Medulla oblongata (tissue), 1 donor: ENCODE results near the gene LDLRAD4.

Source experiments
- DNase-seq: peaks from one replicate; pipeline ENCODE4 v3.0.0-alpha.2; 2015; ENCODE audit errors: extremely low spot score

LDLRAD4 gene

DNA sequence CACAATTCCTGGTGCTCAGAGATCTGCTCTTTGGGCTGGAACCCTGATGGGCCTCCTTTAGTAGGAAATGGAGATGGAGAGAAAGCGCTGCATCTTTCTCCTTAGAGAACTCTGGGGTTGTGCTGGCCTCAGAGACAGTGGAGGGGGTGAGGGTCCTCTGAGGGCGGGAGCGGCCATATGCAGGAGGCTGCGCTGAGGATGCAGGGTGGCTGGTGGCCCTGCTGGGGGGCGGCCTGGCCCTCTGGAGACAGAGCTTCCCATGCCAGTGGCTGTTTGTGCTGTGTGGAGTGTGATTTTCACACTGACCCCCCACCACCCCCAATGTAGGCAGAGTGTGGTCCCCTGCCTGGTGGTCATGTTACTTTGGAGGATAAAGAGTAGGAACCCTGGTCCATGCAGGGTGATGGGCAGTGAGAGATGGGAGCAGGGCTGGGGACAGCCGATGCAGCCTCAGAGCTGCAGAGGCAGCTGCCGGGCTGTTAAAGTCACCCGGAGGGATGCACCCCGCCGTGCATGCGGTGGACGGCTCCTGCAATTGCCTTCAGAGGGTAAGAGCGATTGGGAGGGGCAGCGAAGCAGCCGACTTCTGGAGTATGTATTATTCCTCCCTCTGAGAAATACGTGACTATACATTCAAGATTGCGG is 313.2 kb downstream of the LDLRAD4 start:
- DNase-seq = no peak

DNA sequence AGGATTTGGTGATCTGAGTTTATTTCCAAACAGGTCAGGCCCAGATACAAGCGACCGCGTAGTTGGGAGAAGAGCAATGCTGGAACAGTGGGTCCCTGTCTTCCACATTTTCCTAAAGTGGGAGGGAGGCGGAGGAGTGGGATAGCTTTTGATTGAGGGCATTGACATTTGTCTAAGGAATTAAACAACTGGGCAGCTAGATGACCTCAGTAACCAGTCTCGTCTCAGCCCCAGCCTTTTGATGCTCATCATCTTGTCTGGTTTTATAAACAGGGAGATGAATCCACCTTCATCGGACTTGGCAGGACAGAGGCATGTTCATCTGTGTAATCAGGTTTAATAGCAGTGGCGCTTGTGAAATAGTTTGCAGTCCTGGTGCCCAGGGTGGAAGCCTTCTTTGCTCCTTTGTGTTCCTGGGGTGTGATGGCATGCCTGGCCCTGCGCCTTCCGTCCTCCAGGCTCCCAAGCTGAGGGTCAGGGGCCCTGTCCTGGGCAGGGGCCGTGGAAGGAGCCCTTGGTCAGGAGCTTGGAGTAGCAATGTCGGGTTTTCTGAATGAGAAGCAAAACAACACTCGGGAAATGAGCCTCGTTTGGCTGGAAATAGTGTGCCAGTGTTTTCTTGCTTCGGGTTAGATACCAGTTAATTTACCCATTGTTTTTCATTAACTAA is 314.0 kb downstream of the LDLRAD4 start:
- no peak for DNase-seq

DNA sequence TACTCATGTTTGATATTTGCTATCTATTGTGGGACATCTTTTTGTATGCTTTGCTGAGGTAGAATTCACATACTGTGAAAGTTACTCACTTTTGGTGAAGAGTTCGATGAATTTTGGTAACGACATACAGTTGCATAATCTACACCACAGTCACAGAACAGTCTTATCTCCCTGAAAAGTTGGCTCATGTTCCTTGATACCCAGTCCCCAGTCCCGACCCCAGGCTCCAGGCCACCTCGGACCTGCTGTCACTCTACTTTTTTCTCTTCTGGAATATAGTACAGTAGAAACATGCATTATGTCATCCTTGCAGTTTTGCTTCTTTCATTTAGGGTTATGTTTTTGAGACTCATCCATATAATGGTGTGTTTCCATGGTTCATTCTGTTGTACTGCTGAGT is 316.1 kb downstream of the LDLRAD4 start:
- DNase-seq = no peak

DNA sequence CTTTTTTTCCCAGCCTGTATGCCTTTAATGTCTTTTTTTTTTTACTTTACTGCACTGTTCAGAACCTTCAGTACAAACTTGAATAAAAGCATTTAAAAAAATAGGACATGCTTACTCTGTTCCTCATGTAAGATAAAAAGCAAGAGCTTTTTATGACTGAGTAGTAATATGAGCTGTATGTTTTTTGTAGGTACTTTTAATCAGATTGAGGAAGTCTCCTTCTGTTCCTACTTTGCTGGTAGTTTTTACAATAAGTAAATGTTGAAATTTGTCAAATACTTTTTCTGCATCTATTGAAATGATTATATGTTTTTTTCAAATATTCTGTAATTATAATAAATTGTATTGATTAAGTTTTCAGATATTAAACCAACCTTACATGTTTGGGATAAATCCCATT is 318.0 kb downstream of the LDLRAD4 start:
- DNase-seq = no peak

DNA sequence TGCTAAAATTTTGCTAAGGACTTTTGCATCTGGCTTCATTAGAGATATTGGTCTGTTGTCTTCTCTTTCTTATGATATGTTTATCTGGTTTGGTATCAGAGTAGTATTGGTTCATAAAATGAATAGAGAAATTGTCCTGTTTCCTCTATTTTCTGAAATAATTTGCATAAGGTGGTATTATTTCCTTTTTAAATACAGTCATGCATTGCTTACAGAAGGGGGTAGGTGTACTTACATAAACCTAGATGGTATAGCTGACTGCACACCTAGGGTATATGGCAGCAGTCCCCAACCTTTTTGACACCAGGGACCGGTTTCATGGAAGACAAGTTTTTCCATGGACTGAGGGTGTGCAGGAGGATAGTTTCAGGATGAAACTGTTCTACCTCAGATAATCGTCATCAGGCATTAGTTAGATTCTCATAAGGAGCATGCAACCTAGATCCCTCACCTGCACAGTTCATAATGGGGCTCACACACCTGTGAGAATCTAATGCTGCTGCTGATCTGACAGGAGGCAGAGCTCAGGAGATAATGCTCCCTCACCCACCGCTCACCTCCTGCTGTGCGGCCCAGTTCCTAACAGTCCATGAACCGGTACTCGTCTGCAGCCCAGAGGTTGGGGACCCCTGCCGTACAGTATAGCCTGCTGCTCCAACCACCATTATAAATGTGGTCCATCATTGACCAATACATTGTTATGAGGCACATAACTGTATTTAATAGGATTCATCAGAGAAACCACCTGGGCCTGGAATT is 318.6 kb downstream of the LDLRAD4 start:
- no peak for DNase-seq

DNA sequence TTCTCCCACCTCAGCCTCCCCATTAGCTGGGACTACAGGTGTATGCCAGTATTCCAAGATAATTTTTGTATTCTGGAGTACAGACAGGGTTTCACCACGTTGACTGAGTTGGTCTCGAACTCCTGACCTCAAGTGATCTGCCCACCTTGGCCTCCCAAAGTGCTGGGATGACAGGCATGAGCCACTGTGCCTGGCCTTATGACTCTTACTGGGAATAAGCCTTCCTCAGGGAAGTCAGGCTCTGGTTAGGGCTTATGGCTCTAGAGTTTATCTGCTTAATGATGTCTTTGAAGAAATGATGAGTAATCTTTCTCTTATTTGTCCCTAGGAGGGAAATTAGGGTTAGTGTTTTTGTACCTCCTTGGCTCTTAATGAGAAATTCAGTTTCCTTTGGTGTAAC is 320.1 kb downstream of the LDLRAD4 start:
- DNase-seq = no peak

DNA sequence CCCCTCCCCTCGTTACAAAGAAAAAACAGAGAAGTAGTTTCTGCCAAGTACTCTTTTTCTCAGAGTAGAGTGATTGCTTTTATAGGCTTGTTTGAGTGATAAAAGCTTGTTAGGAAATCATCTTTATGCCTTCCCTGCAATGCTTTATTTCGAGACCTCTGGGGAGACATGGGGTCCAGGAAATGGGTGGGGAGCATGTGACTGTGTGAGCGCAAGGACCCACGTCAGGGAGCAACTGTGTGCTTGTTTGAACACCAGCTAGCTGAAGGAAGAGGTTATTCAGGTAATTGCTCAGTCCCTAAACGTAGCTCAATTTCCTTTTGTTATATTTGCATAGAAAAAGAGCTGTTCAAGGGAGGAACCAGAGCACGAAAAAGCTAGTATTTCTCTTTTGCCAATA is 320.5 kb downstream of the LDLRAD4 start:
- DNase-seq = peak; percentile 59

DNA sequence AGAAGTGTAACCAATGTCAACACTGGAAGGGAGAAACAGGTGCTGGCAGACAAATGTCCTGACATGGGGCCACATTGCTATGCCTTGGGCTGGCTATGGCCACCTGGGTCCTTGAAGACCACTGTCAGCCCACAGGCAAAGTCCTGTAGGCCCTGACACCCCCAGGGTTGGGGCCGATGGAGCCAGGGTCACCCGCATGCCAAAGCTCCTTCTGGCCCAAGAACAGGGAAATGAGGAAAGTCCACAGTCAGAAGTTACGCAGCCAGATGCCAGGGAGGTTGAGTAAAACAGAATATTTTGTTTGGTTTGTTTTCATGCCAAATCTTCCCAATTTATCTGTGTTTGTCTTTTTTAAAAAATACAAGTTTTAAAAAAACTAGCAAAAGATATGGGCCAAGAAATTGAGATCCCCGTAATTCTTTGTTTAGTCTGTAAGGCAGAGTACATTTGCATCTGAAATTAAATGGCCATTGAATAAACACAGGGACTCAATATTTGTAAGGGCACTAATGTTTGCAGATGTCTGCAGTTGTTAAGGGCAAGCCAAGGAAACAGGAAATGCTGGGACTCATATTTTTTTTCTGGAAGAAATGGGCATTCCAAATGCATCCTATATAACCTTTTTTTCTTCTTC is 321.4 kb downstream of the LDLRAD4 start:
- no peak for DNase-seq

DNA sequence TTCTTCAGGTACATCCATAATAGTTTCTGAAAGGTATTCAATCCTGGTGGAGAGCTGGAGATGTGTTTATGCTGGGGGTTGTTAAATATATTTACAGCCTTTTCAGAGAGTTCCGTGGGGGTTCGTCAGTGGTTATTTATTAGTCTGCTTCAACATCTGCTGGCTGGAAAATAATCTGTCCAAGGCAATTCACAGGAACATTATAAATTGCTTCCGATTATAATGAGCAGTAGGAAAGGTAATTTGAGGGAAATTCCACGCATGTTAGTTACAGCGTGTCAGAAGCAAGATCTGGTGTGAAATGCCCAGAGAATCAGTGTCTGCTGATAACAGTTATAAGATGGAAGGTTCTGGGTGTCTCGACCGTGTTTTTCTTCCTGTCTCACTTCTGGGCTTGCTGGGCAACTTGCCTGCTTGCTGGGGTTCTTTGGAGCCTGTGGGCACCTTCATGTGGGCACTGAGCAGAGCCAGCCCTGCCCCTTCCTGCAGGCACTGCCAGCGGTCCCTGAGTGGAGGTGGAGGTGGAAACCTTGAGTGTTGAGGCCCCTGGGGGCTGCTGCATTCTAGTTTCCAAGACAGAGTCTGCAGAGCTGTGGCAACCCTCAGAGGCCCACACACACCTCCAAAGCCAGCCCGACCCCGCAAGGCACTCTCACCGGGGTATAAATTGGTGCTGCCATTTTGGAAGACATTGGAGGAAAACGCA is 322.1 kb downstream of the LDLRAD4 start:
- no peak for DNase-seq

DNA sequence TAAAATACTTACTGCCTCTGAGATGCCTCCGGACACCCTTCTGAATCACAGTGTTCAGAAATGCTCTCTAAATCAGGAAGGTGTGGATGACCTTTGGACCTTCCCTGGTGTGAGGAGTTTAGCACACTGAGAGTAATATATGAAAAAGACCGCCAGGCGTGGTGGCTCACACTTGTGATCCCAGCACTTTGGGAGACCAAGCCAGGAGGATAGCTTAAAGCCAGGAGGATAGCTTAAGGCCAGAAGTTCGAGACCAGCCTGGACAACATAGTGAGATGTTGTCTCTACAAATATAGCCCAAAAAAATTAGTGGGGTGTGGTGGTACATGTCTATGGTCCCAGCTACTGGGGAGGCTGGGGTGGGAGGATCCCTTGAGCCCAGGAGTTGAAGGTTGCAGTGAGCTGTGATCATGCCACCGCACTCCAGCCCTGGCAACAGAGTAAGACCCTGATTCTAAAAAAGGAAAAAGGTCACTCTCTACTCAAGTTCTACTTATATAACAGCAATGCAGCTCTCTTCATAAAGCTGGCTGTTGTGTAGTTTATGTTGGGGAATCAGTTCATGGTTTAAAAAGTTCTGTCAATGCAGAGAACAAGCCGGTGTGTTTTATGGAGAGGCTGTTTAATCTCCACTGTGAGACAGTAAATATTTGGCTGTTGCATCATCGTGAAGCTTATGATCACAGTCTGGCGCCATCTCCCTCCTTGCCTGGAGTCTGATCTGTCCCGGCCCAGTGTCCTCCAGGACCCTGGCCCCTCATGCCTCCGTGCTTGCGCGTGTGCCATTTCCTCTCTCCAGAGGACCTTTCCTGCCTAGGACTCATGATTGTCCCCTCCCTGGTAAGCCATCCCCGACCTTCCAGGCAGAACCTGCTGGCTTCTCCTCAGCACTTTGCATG is 323.3 kb downstream of the LDLRAD4 start:
- no peak for DNase-seq

DNA sequence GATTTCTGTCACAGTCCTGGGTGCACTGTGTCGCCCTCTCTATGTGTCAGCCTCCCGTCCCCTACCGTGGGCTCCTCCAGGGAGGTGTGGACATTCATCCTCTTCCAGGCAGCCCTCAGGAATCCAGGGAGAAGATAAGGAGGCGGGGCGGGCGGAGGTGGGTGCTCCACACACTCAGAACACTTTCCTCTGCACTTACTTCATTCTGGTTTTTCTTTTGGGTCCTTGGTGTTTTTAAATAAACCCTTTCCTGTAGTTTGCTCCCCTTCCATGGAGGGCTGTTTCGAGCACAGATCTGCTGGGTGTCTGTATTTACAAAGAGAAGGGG is 323.9 kb downstream of the LDLRAD4 start:
- DNase-seq = no peak

DNA sequence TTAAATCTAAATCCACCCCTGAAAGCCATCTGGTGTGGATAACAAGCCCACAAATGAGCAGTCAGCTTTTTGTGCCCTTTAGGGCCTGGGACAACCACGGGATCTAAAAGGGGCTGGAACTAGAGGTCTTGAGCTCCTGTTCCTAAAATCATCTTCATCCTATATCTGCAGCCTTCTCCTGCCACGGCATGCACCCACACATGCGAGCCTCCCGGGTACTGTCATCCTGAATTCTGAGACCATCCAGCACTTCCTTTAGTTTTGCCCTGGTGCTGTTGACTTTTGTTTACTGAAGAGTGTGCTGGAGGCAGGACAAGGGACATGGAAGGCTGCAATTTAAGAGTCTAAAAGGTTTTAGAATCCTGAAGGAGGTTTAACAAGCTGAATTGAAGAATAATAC is 324.6 kb downstream of the LDLRAD4 start:
- DNase-seq = no peak

DNA sequence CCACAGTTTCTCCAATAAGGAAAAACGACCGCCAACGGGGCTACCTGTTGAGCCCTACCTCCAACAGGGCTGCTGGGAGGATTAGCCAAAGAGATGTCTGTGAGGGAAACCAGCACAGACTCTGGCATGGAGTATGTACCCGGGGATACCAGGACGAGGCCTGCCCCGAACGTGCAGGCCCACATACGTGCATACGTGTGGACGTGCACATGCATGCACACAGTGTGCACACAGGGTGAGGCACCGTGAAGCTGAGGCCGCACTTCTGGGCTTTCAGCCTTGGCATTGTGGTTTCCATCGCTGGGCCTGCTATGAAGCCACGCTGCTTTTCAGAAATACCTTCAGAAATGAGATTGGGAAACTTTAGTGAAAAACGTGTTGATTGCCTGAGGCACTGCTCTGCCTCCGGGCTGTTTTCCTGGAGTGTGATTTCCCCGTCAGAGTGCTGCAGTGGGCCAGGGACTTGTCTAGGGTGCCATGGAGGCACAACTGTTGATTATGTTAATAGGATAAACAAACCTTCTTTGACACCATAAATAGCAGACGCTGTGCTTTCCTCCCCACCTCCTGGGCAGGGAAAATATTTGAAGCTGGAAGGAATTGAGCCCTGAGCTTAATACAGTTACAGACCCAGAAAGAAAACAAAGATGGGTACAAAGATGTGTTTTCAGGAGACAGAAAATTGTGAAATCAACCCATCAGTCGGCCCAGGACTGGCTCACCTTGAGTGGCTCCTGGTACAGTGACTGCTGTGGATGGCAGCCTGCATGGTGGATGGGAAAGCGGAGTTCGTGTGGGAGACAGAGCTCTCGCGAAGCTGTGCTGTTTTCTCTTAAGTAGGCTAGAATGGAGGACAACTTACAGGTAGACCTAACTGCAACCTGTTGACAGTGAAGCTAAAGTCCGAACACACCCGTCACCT is 325.5 kb downstream of the LDLRAD4 start:
- no peak for DNase-seq

DNA sequence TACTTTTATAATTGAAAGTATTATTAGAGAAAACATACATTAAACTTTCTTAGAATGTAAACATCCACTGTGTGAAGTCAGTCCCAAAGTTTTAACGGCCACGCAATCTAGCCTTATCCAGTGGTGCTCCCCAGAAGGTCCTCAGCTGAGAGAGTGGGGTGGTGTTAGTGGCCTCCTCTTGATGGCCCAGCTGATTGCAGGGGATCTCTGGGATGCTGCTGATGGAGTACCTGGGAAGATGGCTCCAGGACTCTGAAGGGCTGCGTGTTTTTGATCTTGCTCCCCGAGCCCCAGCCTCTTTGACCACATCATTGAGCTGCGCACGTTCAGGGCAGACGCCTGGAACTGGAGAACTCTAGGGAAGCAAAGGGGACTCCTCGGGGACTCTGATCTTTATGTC is 326.4 kb downstream of the LDLRAD4 start:
- DNase-seq = no peak

DNA sequence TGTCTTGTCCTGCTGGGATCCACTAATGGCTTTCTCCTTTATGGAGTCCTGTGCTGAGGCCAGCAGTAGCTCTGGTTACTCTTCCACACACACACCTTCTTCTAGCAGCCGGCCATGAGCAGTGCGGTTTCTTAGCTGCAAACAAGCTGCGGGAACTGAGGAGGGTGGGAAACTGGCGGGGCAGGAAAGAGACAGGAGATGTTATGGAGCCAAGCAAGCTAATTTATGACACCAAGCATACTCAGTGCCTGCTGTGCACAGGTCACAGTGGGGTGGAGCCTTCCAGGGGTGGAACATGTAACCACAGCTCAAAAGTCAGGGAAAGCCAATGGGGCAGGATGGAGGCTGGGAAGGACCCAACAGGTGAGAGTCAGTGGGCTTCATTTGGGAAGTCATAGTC is 327.0 kb downstream of the LDLRAD4 start:
- DNase-seq = no peak

DNA sequence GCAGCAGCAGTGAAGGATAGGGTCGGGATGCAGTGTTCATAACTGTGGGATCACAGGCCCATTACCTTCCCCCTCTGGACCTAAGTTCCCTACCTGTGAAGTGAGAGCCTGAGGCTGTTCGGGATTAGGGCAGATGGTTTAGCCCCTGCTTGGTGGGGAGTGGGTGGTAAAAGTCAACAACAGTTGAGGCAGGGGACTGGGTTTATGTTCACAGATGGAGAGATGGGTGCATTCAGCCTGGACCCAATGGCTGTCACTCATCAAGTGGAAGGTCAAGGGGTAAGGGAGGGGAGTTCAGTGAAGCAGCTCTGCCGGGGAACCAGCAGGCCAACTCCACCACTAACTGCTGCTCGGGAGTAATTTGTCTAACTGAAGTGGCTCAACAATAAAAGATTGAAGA is 327.4 kb downstream of the LDLRAD4 start:
- no peak for DNase-seq

DNA sequence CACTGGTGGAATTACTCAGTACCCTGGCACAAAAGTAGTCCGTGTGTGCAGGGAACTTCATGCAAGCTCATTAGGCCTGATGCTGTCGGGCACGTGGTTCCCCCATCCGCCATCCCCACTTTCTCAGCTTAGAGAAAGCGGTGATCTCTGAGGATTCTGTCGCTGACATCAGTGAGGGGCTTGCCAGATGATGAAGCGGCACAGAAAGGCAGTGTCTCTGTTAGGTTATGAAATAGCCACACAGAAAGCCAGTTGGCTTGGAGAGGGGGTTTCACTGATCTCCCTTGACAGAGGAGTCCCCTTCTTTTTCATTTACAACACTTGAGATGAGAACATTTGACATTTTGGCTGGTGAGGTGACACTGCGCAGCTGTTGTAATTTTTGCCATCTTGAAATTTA is 328.1 kb downstream of the LDLRAD4 start:
- DNase-seq = no peak

DNA sequence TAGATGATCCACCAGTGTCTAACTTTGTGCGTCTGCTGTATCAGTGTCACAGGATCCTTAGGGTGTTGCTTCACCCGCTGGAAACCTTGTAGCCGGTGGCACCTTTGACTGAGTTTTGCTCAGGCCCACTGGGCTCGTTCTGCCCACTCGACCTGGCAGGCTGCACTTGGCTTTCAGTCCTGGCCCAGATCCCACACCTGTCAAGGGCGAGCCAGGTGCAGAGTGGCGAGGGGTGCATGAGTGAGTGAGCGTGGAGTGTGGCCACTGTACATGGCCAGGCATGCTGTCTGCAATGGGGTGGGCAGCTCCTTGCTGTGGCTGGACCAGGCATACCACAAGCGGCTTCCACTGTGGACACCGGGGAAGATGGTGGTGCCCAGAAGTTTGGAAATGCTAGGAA is 328.8 kb downstream of the LDLRAD4 start:
- no peak for DNase-seq

DNA sequence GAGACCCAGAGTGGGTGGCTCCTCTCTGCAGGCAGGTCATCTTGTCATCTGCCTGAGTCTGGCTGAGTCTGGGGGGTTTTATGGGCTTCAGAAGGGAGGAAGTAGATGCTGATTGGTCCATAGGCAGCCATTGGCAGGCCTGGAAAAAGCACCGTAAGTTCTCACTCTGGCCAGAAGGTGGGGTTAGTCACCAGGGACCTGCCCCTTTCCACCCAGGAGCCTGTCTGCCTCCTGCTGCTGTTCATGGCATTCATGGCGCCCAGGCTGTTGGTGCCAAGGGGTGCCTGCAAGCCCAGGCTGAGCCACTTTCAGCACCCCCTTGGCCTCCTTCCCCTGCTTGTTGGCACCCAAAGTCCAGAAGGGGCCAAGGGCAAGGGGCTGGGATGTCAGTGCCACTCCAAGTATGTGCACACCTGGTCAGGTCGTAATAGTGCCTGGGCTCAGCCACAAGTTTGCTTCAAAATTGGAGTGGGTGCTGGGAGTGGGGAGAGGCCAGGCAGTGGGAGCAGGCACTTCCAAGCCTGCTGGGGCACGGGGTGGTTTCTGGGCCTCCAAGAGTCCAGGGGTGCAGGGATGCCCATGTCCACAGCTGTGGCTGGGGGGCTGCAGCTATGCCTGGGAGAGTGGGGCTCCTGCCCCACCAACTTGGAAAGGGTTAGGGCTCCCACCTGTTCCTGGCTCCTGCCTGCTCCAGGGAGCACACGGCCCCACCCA is 329.7 kb downstream of the LDLRAD4 start:
- no peak for DNase-seq
